ENCODE measurements around the gene SIRT4.

SIRT4 gene

GRCh38 chr12:120337730-120338129 lies 35.6 kb downstream of the SIRT4 start:
- H4K91ac ChIP-seq (ENCODE audit: low read length), result no peak overlapping the region
- no peak overlapping the region for H3K18ac ChIP-seq (ENCODE audit: low read depth in 1 of 2, low read length in 2 of 2)
- H3K4me3 ChIP-seq (ENCODE audit: insufficient read depth in 1 of 2, low read depth in 1 of 2, low read length in 2 of 2), result no peak overlapping the region
- H2AFZ ChIP-seq (ENCODE audit: low read depth, low read length), result no peak overlapping the region
- H3K27ac ChIP-seq (ENCODE audit: low read length, poor library complexity, severe bottlenecking), result no peak overlapping the region
- H2BK5ac ChIP-seq (ENCODE audit: low read depth, low read length, poor library complexity, severe bottlenecking), result no peak overlapping the region
- no peaks in the 10 kb centered on the region for H3K79me1 ChIP-seq (replicated peaks; ENCODE audit: low read length, poor library complexity, severe bottlenecking)
- H2BK12ac ChIP-seq (ENCODE audit: low read length in 2 of 2), result no peak overlapping the region
- peaks cover 8% of the 10 kb centered on the region for H3K9me3 ChIP-seq (ENCODE audit: control insufficient read depth, low read length)
- no peak overlapping the region for H2BK15ac ChIP-seq (ENCODE audit: low read depth, poor library complexity, severe bottlenecking)
- no peak overlapping the region for H2BK120ac ChIP-seq (ENCODE audit: low read depth, low read length)
- H4K8ac ChIP-seq (ENCODE audit: low read length), result no peak overlapping the region
- H3K4me1 ChIP-seq (ENCODE audit: control insufficient read depth, insufficient read depth, low read depth, low read length), result no peaks in the 10 kb centered on the region
- H3K27me3 ChIP-seq (ENCODE audit: control insufficient read depth in 1 of 2, insufficient read depth in 1 of 2, low read length in 2 of 2), result peaks cover 0 to 22% of the 10 kb centered on the region in 2 experiments
- no peak for DNase-seq
- WGBS, result 68% methylated on average over 2 of the region's 2 CpGs
- H3K4ac ChIP-seq (ENCODE audit: low read depth in 1 of 2, low read length in 2 of 2), result no peak overlapping the region
- no peak overlapping the region for H2AK5ac ChIP-seq (ENCODE audit: low read length, severe bottlenecking)
- H3K9ac ChIP-seq (ENCODE audit: low read length), result no peak overlapping the region
- H3K14ac ChIP-seq (ENCODE audit: low read length in 2 of 2), result no peak overlapping the region
- H3K4me2 ChIP-seq (ENCODE audit: low read length, poor library complexity, severe bottlenecking), result no peak overlapping the region
- no peak overlapping the region for H3K23ac ChIP-seq (ENCODE audit: low read length in 2 of 2)
- no peaks in the 10 kb centered on the region for H3K36me3 ChIP-seq (ENCODE audit: control insufficient read depth in 1 of 2, insufficient read depth in 2 of 2, low read depth in 1 of 2, low read length in 2 of 2)

GRCh38 chr12:120339256-120339655 lies 37.1 kb downstream of the SIRT4 start:
- H3K14ac ChIP-seq (ENCODE audit: low read length in 2 of 2), result no peak overlapping the region
- no peak overlapping the region for H3K18ac ChIP-seq (ENCODE audit: low read depth in 1 of 2, low read length in 2 of 2)

GRCh38 chr12:120342175-120343038 lies 40.3 kb downstream of the SIRT4 start:
- Histone ChIP-seq H4K91ac (ENCODE audit: low read length) (peak overlapping the region; percentile 80), H3K9me3 (ENCODE audit: control insufficient read depth, low read length) (peaks cover 7% of the 10 kb centered on the region), H3K36me3 (ENCODE audit: control insufficient read depth in 1 of 2, insufficient read depth in 2 of 2, low read depth in 1 of 2, low read length in 2 of 2) (no peaks in the 10 kb centered on the region), H2AK5ac (ENCODE audit: low read length, severe bottlenecking) (no peak overlapping the region), H3K79me1 (replicated peaks; ENCODE audit: low read length, poor library complexity, severe bottlenecking) (no peaks in the 10 kb centered on the region), H2AFZ (ENCODE audit: low read depth, low read length) (peak overlapping the region; percentile 39), H3K14ac (ENCODE audit: low read length in 2 of 2) (no peak overlapping the region), H2BK5ac (ENCODE audit: low read depth, low read length, poor library complexity, severe bottlenecking) (no peak overlapping the region), H3K27ac (ENCODE audit: low read length, poor library complexity, severe bottlenecking) (no peak overlapping the region), H3K18ac (ENCODE audit: low read depth in 1 of 2, low read length in 2 of 2) (no peak overlapping the region), H2BK120ac (ENCODE audit: low read depth, low read length) (no peak overlapping the region), H3K4me1 (ENCODE audit: control insufficient read depth, insufficient read depth, low read depth, low read length) (no peaks in the 10 kb centered on the region), H3K4ac (ENCODE audit: low read depth in 1 of 2, low read length in 2 of 2) (no peak overlapping the region), H2BK12ac (ENCODE audit: low read length in 2 of 2) (no peak overlapping the region), H2BK15ac (ENCODE audit: low read depth, poor library complexity, severe bottlenecking) (no peak overlapping the region), H4K8ac (ENCODE audit: low read length) (no peak overlapping the region), H3K4me2 (ENCODE audit: low read length, poor library complexity, severe bottlenecking) (no peak overlapping the region), H3K27me3 (ENCODE audit: control insufficient read depth in 1 of 2, insufficient read depth in 1 of 2, low read length in 2 of 2) (peaks cover 2 to 28% of the 10 kb centered on the region in 2 experiments), H3K4me3 (ENCODE audit: insufficient read depth in 1 of 2, low read depth in 1 of 2, low read length in 2 of 2) (no peak overlapping the region), H3K9ac (ENCODE audit: low read length) (no peak overlapping the region), H3K23ac (ENCODE audit: low read length in 2 of 2) (no peak overlapping the region)
- WGBS, result 65% methylated on average over 26 of the region's 30 CpGs
- no peak for DNase-seq

More at GRCh38 chr12:120339256-120339655, 37.1 kb downstream of the SIRT4 start:
- Histone ChIP-seq H3K36me3 (ENCODE audit: control insufficient read depth in 1 of 2, insufficient read depth in 2 of 2, low read depth in 1 of 2, low read length in 2 of 2) (no peaks in the 10 kb centered on the region), H3K23ac (ENCODE audit: low read length in 2 of 2) (no peak overlapping the region), H3K27ac (ENCODE audit: low read length, poor library complexity, severe bottlenecking) (no peak overlapping the region), H2BK12ac (ENCODE audit: low read length in 2 of 2) (no peak overlapping the region), H3K4me1 (ENCODE audit: control insufficient read depth, insufficient read depth, low read depth, low read length) (no peaks in the 10 kb centered on the region), H3K27me3 (ENCODE audit: control insufficient read depth in 1 of 2, insufficient read depth in 1 of 2, low read length in 2 of 2) (peaks cover 0 to 24% of the 10 kb centered on the region in 2 experiments), H4K8ac (ENCODE audit: low read length) (no peak overlapping the region), H4K91ac (ENCODE audit: low read length) (no peak overlapping the region), H3K4ac (ENCODE audit: low read depth in 1 of 2, low read length in 2 of 2) (no peak overlapping the region), H3K9ac (ENCODE audit: low read length) (no peak overlapping the region), H3K79me1 (replicated peaks; ENCODE audit: low read length, poor library complexity, severe bottlenecking) (no peaks in the 10 kb centered on the region), H3K4me3 (ENCODE audit: insufficient read depth in 1 of 2, low read depth in 1 of 2, low read length in 2 of 2) (no peak overlapping the region), H2BK15ac (ENCODE audit: low read depth, poor library complexity, severe bottlenecking) (no peak overlapping the region), H2BK120ac (ENCODE audit: low read depth, low read length) (no peak overlapping the region), H3K9me3 (ENCODE audit: control insufficient read depth, low read length) (peaks cover 8% of the 10 kb centered on the region), H2AK5ac (ENCODE audit: low read length, severe bottlenecking) (no peak overlapping the region), H2AFZ (ENCODE audit: low read depth, low read length) (no peak overlapping the region), H2BK5ac (ENCODE audit: low read depth, low read length, poor library complexity, severe bottlenecking) (no peak overlapping the region), H3K4me2 (ENCODE audit: low read length, poor library complexity, severe bottlenecking) (no peak overlapping the region)
- 91% methylated on average over 4 of the region's 4 CpGs for WGBS
- no peak for DNase-seq

GRCh38 chr12:120343039-120343537 lies 41.0 kb downstream of the SIRT4 start:
- no peak overlapping the region for H2BK12ac ChIP-seq (ENCODE audit: low read length in 2 of 2)
- no peak overlapping the region for H3K4me2 ChIP-seq (ENCODE audit: low read length, poor library complexity, severe bottlenecking)
- no peaks in the 10 kb centered on the region for H3K36me3 ChIP-seq (ENCODE audit: control insufficient read depth in 1 of 2, insufficient read depth in 2 of 2, low read depth in 1 of 2, low read length in 2 of 2)
- H2AK5ac ChIP-seq (ENCODE audit: low read length, severe bottlenecking), result no peak overlapping the region
- peaks cover 9 to 30% of the 10 kb centered on the region in 2 experiments for H3K27me3 ChIP-seq (ENCODE audit: control insufficient read depth in 1 of 2, insufficient read depth in 1 of 2, low read length in 2 of 2)
- H3K9ac ChIP-seq (ENCODE audit: low read length), result no peak overlapping the region
- no peak for DNase-seq
- H4K8ac ChIP-seq (ENCODE audit: low read length), result no peak overlapping the region
- no peak overlapping the region for H3K4me3 ChIP-seq (ENCODE audit: insufficient read depth in 1 of 2, low read depth in 1 of 2, low read length in 2 of 2)
- no peak overlapping the region for H3K23ac ChIP-seq (ENCODE audit: low read length in 2 of 2)
- H2BK15ac ChIP-seq (ENCODE audit: low read depth, poor library complexity, severe bottlenecking), result no peak overlapping the region
- no peak overlapping the region for H3K4ac ChIP-seq (ENCODE audit: low read depth in 1 of 2, low read length in 2 of 2)
- no peak overlapping the region for H2AFZ ChIP-seq (ENCODE audit: low read depth, low read length)
- no peak overlapping the region for H3K18ac ChIP-seq (ENCODE audit: low read depth in 1 of 2, low read length in 2 of 2)
- H2BK5ac ChIP-seq (ENCODE audit: low read depth, low read length, poor library complexity, severe bottlenecking), result no peak overlapping the region
- no peaks in the 10 kb centered on the region for H3K79me1 ChIP-seq (replicated peaks; ENCODE audit: low read length, poor library complexity, severe bottlenecking)
- 82% methylated on average over 9 of the region's 10 CpGs for WGBS
- peaks cover under 1% of the 10 kb centered on the region for H3K9me3 ChIP-seq (ENCODE audit: control insufficient read depth, low read length)
- no peak overlapping the region for H2BK120ac ChIP-seq (ENCODE audit: low read depth, low read length)
- H4K91ac ChIP-seq (ENCODE audit: low read length), result no peak overlapping the region
- no peaks in the 10 kb centered on the region for H3K4me1 ChIP-seq (ENCODE audit: control insufficient read depth, insufficient read depth, low read depth, low read length)
- no peak overlapping the region for H3K14ac ChIP-seq (ENCODE audit: low read length in 2 of 2)
- no peak overlapping the region for H3K27ac ChIP-seq (ENCODE audit: low read length, poor library complexity, severe bottlenecking)
